ENCODE data around the gene SAA4. TPM values are rescaled to one million over a fixed set of nuclear protein-coding genes. Genes with fewer than 3 reads are reported as not detected.
"Not testable (repeated sequence)": the region's sequence is repeated elsewhere in the genome, so short reads cannot be mapped to it uniquely, and the experiment has no call there.

The SAA4 gene
- total RNA-seq = not detected in 2 replicates

- intact Hi-C loops (cut with micrococcal nuclease) = no loop called here
Observed at GRCh38 chr11:18236664-18237356, at the start of gene SAA4. Gene SAA4, minus strand, starts transcription at chr11:18236802. Its CDS starts 876 bp downstream, at chr11:18235926.

- intact Hi-C loops (cut with micrococcal nuclease) = no loop called here
Observed at GRCh38 chr11:18285841-18286240, 49.2 kb upstream of the SAA4 start.

GRCh38 chr11:18282626-18283025 is 46.0 kb upstream of the SAA4 start:
- intact Hi-C loops (cut with micrococcal nuclease) = no loop called here

GRCh38 chr11:18280438-18281045 is 43.9 kb upstream of the SAA4 start:
- intact Hi-C loops (cut with micrococcal nuclease) = loop anchor here (2.0 kb wide), 1 partner anchor 42 kb away; the partner anchor contains the start of genes GTF2H1 and HPS5

- intact Hi-C loops (cut with micrococcal nuclease) = no loop called here
Observed at GRCh38 chr11:18277565-18278271, 41.1 kb upstream of the SAA4 start.

- intact Hi-C loops (cut with micrococcal nuclease) = no loop called here
Observed at GRCh38 chr11:18271206-18271605, 34.6 kb upstream of the SAA4 start.

GRCh38 chr11:18270102-18270501 is 33.5 kb upstream of the SAA4 start:
- intact Hi-C loops (cut with micrococcal nuclease) = no loop called here

GRCh38 chr11:18269252-18269651 is 32.6 kb upstream of the SAA4 start:
- intact Hi-C loops (cut with micrococcal nuclease) = not testable (repeated sequence)

GRCh38 chr11:18267335-18268133 is 30.9 kb upstream of the SAA4 start:
- intact Hi-C loops (cut with micrococcal nuclease) = not testable (repeated sequence)

GRCh38 chr11:18265949-18266348 is 29.3 kb upstream of the SAA4 start, which contains the start of gene SAA1:
Gene SAA1, plus strand, starts transcription at chr11:18266264. Its CDS starts 624 bp downstream, at chr11:18266888.
- intact Hi-C loops (cut with micrococcal nuclease) = no loop called here

GRCh38 chr11:18264677-18265555 is 28.3 kb upstream of the SAA4 start:
- intact Hi-C loops (cut with micrococcal nuclease) = no loop called here

- intact Hi-C loops (cut with micrococcal nuclease) = no loop called here
Observed at GRCh38 chr11:18264035-18264434, 27.4 kb upstream of the SAA4 start.

- intact Hi-C loops (cut with micrococcal nuclease) = not testable (repeated sequence)
Observed at GRCh38 chr11:18262681-18263350, 26.2 kb upstream of the SAA4 start.

GRCh38 chr11:18261721-18262120 is 25.1 kb upstream of the SAA4 start:
- intact Hi-C loops (cut with micrococcal nuclease) = no loop called here

- intact Hi-C loops (cut with micrococcal nuclease) = no loop called here
Observed at GRCh38 chr11:18259259-18259658, 22.7 kb upstream of the SAA4 start.

GRCh38 chr11:18254781-18255361 is 18.3 kb upstream of the SAA4 start:
- intact Hi-C loops (cut with micrococcal nuclease) = no loop called here

GRCh38 chr11:18253778-18254338 is 17.3 kb upstream of the SAA4 start:
- intact Hi-C loops (cut with micrococcal nuclease) = no loop called here

- intact Hi-C loops (cut with micrococcal nuclease) = no loop called here
Observed at GRCh38 chr11:18253233-18253632, 16.6 kb upstream of the SAA4 start.

- intact Hi-C loops (cut with micrococcal nuclease) = no loop called here
Observed at GRCh38 chr11:18248561-18248960, 12.0 kb upstream of the SAA4 start, which contains the start of gene SAA2. Gene SAA2, minus strand, starts transcription at chr11:18248668. Its CDS starts 657 bp downstream, at chr11:18248011.
